Stimulated activated CD4-positive, alpha-beta T cell treated with anti-CD3 and anti-CD28 coated beads, Interleukin-4, amount 100 ng/mL, for 48 hours (primary cell): Measurements from ENCODE around the gene MACIR.

Experiments used
- DNase-seq, 2 donors: peaks; one replicate each; pipeline ENCODE4 v3.0.0-alpha.2; 2020; ENCODE audit warnings: low read depth in 2 of 2

MACIR gene

GRCh38 chr5:103245761-103246160, 12.8 kb upstream of the MACIR start:
- no peak for DNase-seq

GRCh38 chr5:103247118-103247517, 11.4 kb upstream of the MACIR start:
- DNase-seq, result no peak

- no peak for DNase-seq
Measured at GRCh38 chr5:103249068-103249467, 9.5 kb upstream of the MACIR start.

- DNase-seq, result no peak
Measured at GRCh38 chr5:103254921-103255320, 3.6 kb upstream of the MACIR start.

GRCh38 chr5:103255691-103256090, 2.9 kb upstream of the MACIR start:
- no peak for DNase-seq

GRCh38 chr5:103256178-103256577, 2.4 kb upstream of the MACIR start:
- DNase-seq, result no peak

- DNase-seq, result peak; percentile 28 to 46
Measured at GRCh38 chr5:103258957-103259704, 568 bp downstream of the MACIR start.

GRCh38 chr5:103259705-103260355, 1.3 kb downstream of the MACIR start:
- DNase-seq, result no peak

- no peak for DNase-seq
Measured at GRCh38 chr5:103260951-103261350, 2.4 kb downstream of the MACIR start.

- DNase-seq, result no peak
Measured at GRCh38 chr5:103262422-103262871, 3.9 kb downstream of the MACIR start.

GRCh38 chr5:103263054-103263453, 4.5 kb downstream of the MACIR start:
- DNase-seq, result no peak

GRCh38 chr5:103264508-103264907, 5.9 kb downstream of the MACIR start:
- no peak for DNase-seq

GRCh38 chr5:103270581-103270980, 12.0 kb downstream of the MACIR start:
- no peak for DNase-seq

GRCh38 chr5:103271570-103272289, 13.2 kb downstream of the MACIR start:
- no peak for DNase-seq

- no peak for DNase-seq
Measured at GRCh38 chr5:103272377-103272776, 13.8 kb downstream of the MACIR start.

GRCh38 chr5:103273952-103274351, 15.4 kb downstream of the MACIR start:
- no peak for DNase-seq

GRCh38 chr5:103275851-103276250, 17.3 kb downstream of the MACIR start:
- no peak for DNase-seq

GRCh38 chr5:103280967-103281366, 22.4 kb downstream of the MACIR start:
- DNase-seq, result no peak

GRCh38 chr5:103283120-103283519, 24.6 kb downstream of the MACIR start:
- DNase-seq, result no peak

GRCh38 chr5:103283869-103284268, 25.3 kb downstream of the MACIR start:
- no peak for DNase-seq

GRCh38 chr5:103286622-103287021, 28.1 kb downstream of the MACIR start:
- no peak for DNase-seq

GRCh38 chr5:103289024-103289423, 30.5 kb downstream of the MACIR start:
- no peak for DNase-seq

- no peak for DNase-seq
Measured at GRCh38 chr5:103290846-103291245, 32.3 kb downstream of the MACIR start.
